GM23338 (cell line): Measurements from ENCODE around the gene DMWD. TPM values are rescaled to one million over a fixed set of nuclear protein-coding genes. Genes with fewer than 3 reads are reported as not detected.

Experiments
- ATAC-seq: fragments of 200-7000 bp; cut with Tn5 transposase; 3 replicates; pipeline ENCODE4 v1.9.1; 2020
- DNase-seq: peaks from one replicate; pipeline ENCODE4 v3.0.0-alpha.2; 2015; ENCODE audit warnings: low spot score
- H2AFZ ChIP-seq: fragments of 200-600 bp; sonication (generic); 2 replicates; pipeline ENCODE4 v1.8.0; 2016; ENCODE audit warnings: antibody characterized with exemption, mild to moderate bottlenecking, moderate library complexity
- H3F3A ChIP-seq: fragments of 200-600 bp; sonication (generic); replicated peaks from 2 replicates; pipeline ENCODE4 v1.8.0; 2017; ENCODE audit warnings: antibody characterized with exemption, mixed run types, low read depth
- H3K27ac ChIP-seq: fragments of 200-600 bp; sonication (generic); 2 replicates; pipeline ENCODE4 v1.6.1; 2016; ENCODE audit warnings: low read depth
- H3K27me3 ChIP-seq: fragments of 200-600 bp; sonication (generic); 2 replicates; pipeline ENCODE4 v1.8.0; 2016; ENCODE audit warnings: mild to moderate bottlenecking, mixed run types, moderate library complexity; ENCODE audit not compliant: insufficient read depth
- H3K36me3 ChIP-seq: fragments of 200-600 bp; sonication (generic); 2 replicates; pipeline ENCODE4 v1.8.0; 2016; ENCODE audit warnings: mild to moderate bottlenecking; ENCODE audit not compliant: insufficient read depth
- H3K4me1 ChIP-seq: fragments of 200-600 bp; sonication (generic); 2 replicates; pipeline ENCODE4 v1.8.0; 2016; ENCODE audit warnings: mild to moderate bottlenecking, moderate library complexity; ENCODE audit not compliant: insufficient read depth
- H3K4me2 ChIP-seq: fragments of 200-600 bp; sonication (generic); 2 replicates; pipeline ENCODE4 v1.7.1; 2017; ENCODE audit warnings: mixed run types
- H3K4me3 ChIP-seq: fragments of 200-600 bp; sonication (generic); 2 replicates; pipeline ENCODE4 v1.6.1; 2016; ENCODE audit warnings: mixed run types
- H3K79me2 ChIP-seq: fragments of 200-600 bp; sonication (generic); replicated peaks from 2 replicates; pipeline ENCODE4 v1.8.0; 2017; ENCODE audit warnings: mild to moderate bottlenecking; ENCODE audit not compliant: insufficient read depth
- H3K9me2 ChIP-seq: fragments of 200-600 bp; sonication (generic); 2 replicates; pipeline ENCODE4 v1.8.0; 2017; ENCODE audit not compliant: insufficient read depth
- H4K20me1 ChIP-seq: fragments of 200-600 bp; sonication (generic); replicated peaks from 2 replicates; pipeline ENCODE4 v1.8.0; 2017; ENCODE audit warnings: mild to moderate bottlenecking; ENCODE audit not compliant: insufficient read depth
- H3K27ac Mint-ChIP-seq: 2 replicates; pipeline ENCODE4 v1.8.0; 2020; ENCODE audit warnings: inconsistent platforms, mild to moderate bottlenecking, moderate library complexity, mixed read lengths
- H3K27me3 Mint-ChIP-seq: 3 replicates; pipeline ENCODE4 v1.8.0; 2022; ENCODE audit warnings: low read depth, mild to moderate bottlenecking, moderate library complexity, mixed read lengths, inconsistent platforms; ENCODE audit not compliant: insufficient read depth, poor library complexity
- H3K36me3 Mint-ChIP-seq: 3 replicates; pipeline ENCODE4 v1.8.0; 2021; ENCODE audit warnings: low read depth, mild to moderate bottlenecking, inconsistent platforms, moderate library complexity, mixed read lengths
- H3K4me1 Mint-ChIP-seq: 3 replicates; pipeline ENCODE4 v1.8.0; 2020; ENCODE audit warnings: mild to moderate bottlenecking, inconsistent platforms, mixed read lengths
- H3K4me3 Mint-ChIP-seq: 3 replicates; pipeline ENCODE4 v1.8.0; 2021; ENCODE audit warnings: moderate library complexity, mild to moderate bottlenecking, inconsistent platforms, mixed read lengths
- H3K9me3 Mint-ChIP-seq: 3 replicates; pipeline ENCODE4 v1.8.0; 2020; ENCODE audit warnings: moderate library complexity, mild to moderate bottlenecking, inconsistent platforms, mixed read lengths
- JUNB ChIP-seq: IDR thresholded peaks from one replicate; pipeline ENCODE4 v1.6.1; 2016; ENCODE audit warnings: antibody characterized with exemption; ENCODE audit not compliant: unreplicated experiment
- NANOG ChIP-seq: IDR thresholded peaks from 2 replicates; pipeline ENCODE4 v1.6.1; 2016; ENCODE audit warnings: antibody characterized with exemption, borderline replicate concordance
- STAT1 ChIP-seq: IDR thresholded peaks from one replicate; pipeline ENCODE4 v1.6.1; 2016; ENCODE audit warnings: antibody characterized with exemption; ENCODE audit not compliant: unreplicated experiment
- ZNF114 ChIP-seq: fragments of 250-450 bp; sonication (Bioruptor Pico); IDR thresholded peaks from 2 replicates; pipeline ENCODE4 v1.5.0; 2020; ENCODE audit warnings: mild to moderate bottlenecking, moderate library complexity
- ZNF331 ChIP-seq: fragments of 250-450 bp; sonication (Bioruptor Pico); IDR thresholded peaks from 2 replicates; pipeline ENCODE4 v1.5.0; 2020; ENCODE audit warnings: low read depth, mild to moderate bottlenecking, moderate library complexity
- polyA plus RNA-seq: library from polyadenylated mRNA; unstranded; fragments of >200 nt; fragmentation: Nextera tagmentation; extraction: Ambion mirVana; gene quantifications from 2 replicates; pipeline ENCODE4 v1.2.1, GENCODE V29; 2016
- total RNA-seq: library from RNA; depleted of rRNA; stranded (reverse); fragments of >200 nt; shearing (Covaris generic); gene quantifications from 2 replicates; pipeline ENCODE4 v1.2.3, GENCODE V29; 2014
- TF ChIP-seq, protein P1 (sequence below): IDR thresholded peaks from 2 replicates; pipeline ENCODE4 v1.6.1; 2016; ENCODE audit warnings: antibody characterized with exemption
- TF ChIP-seq, protein P2 (sequence below), 2 experiments: fragments of 200-600 bp in 1 of 2; sonication (generic) in 1 of 2; conservative IDR thresholded peaks; 2 replicates each; pipeline versions ENCODE4 v1.5.1 to v1.6.1; 2016 to 2017; ENCODE audit warnings: antibody characterized with exemption in 2 of 2, low read depth in 2 of 2, mild to moderate bottlenecking in 2 of 2, moderate library complexity in 1 of 2

The DMWD gene
- total and polyA plus RNA-seq, 2 experiments from 2014 or later = 12.1 to 45.6 TPM

DNA sequence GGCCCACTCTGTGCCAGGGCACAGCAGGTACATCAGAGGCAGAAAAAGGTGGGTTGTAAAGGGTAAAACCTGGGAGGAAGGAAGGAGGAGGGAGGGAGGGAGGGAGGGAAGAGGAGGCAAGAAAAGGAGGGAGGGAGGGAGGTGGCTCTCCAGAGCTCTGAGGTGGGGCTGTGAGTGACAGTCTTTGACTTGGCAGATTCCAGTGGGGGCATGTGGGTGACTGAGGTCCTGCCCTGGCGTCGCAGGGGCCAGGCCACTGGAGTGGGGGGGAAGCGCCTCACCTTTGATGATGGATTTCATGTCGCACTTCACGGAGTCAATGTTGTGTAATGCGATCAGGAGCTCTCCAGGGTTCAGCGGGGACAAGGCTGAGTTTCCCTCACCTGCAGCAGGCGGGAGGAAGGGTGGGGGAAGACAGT lies 28.5 kb upstream of the DMWD start (continued):
- TF ChIP-seq, protein P1, sequence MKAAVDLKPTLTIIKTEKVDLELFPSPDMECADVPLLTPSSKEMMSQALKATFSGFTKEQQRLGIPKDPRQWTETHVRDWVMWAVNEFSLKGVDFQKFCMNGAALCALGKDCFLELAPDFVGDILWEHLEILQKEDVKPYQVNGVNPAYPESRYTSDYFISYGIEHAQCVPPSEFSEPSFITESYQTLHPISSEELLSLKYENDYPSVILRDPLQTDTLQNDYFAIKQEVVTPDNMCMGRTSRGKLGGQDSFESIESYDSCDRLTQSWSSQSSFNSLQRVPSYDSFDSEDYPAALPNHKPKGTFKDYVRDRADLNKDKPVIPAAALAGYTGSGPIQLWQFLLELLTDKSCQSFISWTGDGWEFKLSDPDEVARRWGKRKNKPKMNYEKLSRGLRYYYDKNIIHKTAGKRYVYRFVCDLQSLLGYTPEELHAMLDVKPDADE = no peak
- no peak for TF ChIP-seq ZNF114 (CRISPR knock-in tag)
- no peak for TF ChIP-seq ZNF331 (CRISPR knock-in tag)
- TF ChIP-seq, protein P2, sequence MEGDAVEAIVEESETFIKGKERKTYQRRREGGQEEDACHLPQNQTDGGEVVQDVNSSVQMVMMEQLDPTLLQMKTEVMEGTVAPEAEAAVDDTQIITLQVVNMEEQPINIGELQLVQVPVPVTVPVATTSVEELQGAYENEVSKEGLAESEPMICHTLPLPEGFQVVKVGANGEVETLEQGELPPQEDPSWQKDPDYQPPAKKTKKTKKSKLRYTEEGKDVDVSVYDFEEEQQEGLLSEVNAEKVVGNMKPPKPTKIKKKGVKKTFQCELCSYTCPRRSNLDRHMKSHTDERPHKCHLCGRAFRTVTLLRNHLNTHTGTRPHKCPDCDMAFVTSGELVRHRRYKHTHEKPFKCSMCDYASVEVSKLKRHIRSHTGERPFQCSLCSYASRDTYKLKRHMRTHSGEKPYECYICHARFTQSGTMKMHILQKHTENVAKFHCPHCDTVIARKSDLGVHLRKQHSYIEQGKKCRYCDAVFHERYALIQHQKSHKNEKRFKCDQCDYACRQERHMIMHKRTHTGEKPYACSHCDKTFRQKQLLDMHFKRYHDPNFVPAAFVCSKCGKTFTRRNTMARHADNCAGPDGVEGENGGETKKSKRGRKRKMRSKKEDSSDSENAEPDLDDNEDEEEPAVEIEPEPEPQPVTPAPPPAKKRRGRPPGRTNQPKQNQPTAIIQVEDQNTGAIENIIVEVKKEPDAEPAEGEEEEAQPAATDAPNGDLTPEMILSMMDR (conservative IDR thresholded peaks at IDR 0.05; ENCODE audit: low read depth in 2 of 2) = no peak

DNA sequence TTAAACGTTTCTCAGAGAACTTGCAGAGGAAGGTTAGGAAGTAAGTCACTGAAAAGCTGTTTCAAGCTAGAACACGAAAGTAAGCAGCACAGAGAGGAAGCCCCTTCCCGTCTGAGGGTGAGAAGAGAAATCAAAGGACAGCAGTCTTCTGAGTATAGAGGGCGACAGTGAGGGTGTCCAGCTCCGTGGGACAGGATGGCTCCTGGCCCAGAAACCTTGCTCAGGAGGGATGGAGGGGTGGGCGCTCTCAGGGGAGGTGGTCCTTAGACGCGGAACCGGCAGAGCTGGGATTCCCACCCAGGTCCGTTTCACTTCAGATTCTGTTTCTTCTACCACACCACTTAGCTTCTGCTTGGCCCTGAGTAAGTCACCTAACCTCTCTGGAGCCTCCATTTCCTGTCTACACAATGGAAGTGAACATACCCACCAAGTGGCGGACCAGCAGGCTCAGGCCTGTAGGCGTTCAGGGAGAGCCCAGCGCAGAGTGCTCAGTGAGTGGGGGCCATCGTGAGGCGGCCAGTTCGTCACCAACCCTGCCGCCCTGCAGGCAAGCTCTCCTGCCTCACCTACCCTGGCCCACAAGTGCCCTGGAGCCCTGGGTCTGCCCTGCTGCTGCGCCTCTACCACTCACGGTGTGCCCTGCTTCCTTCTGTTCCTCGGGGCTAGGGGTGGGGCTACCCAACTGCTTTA lies 27.9 kb upstream of the DMWD start:
- Histone ChIP-seq H3K79me2 (no peaks in the 10 kb centered on the region), H3K4me3 (no peak overlapping the region), H3K36me3 (no peaks in the 10 kb centered on the region; the same call in 1 of the 2 replicates), H2AFZ (no peak overlapping the region), H3K4me2 (no peak overlapping the region), H4K20me1 (no peaks in the 10 kb centered on the region; the same call in 1 of the 2 replicates), H3K27ac (no peak overlapping the region), H3K9me2 (no peaks in the 10 kb centered on the region), H3F3A (peaks cover 30% of the 10 kb centered on the region; the same call in 1 of the 2 replicates), H3K27me3 (no peaks in the 10 kb centered on the region), H3K4me1 (peaks cover 27% of the 10 kb centered on the region)
- DNase-seq (no peak), ATAC-seq (no peak)
- Mint-ChIP-seq H3K27ac (no peak overlapping the region), H3K4me1 (peaks cover 36% of the 10 kb centered on the region), H3K9me3 (no peaks in the 10 kb centered on the region), H3K4me3 (no peak overlapping the region), H3K36me3 (peaks cover 47% of the 10 kb centered on the region), H3K27me3 (peaks cover 24% of the 10 kb centered on the region)
- no peak for TF ChIP-seq NANOG
- TF ChIP-seq, protein P2 (conservative IDR thresholded peaks at IDR 0.05; ENCODE audit: low read depth in 2 of 2) = peak; percentile 19 to 31; a peak in 2 of 4 replicates

DNA sequence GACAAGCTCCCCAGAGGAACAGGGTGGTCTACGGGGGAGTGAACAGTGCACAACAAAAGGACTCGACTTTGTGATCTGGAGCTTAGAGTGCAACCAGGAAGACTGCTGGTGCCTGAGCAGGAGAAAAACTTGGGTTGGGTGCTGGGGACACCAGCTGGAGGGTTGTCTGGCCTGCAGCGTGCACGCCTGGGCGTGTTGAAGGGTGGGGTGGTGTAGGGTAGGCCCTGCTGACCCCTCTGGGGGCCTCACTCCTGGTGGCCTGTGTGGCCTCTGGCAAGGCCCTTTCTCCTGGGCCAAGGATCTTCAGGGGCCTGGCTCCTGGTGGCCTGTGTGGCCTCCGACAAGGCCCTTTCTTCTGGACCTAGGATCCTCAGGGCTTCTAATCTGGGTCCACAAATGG lies 27.1 kb upstream of the DMWD start:
- no peak overlapping the region for H2AFZ ChIP-seq
- Mint-ChIP-seq H3K27ac (no peak overlapping the region), H3K9me3 (no peaks in the 10 kb centered on the region), H3K36me3 (peaks cover 45% of the 10 kb centered on the region), H3K4me1 (peaks cover 36% of the 10 kb centered on the region), H3K27me3 (peaks cover 20% of the 10 kb centered on the region), H3K4me3 (no peak overlapping the region)
- H3K4me3 ChIP-seq = no peak overlapping the region
- no peak overlapping the region for H3K4me2 ChIP-seq
- ATAC-seq = no peak
- TF ChIP-seq STAT1 (no peak), ZNF114 (CRISPR knock-in tag) (no peak), JUNB (no peak)
- no peaks in the 10 kb centered on the region; the same call in 1 of the 2 replicates for H4K20me1 ChIP-seq
- H3K36me3 ChIP-seq = no peaks in the 10 kb centered on the region; the same call in 1 of the 2 replicates
- no peak overlapping the region; the same call in 1 of the 2 replicates for H3K27ac ChIP-seq
- H3K79me2 ChIP-seq = no peaks in the 10 kb centered on the region
- peaks cover 35% of the 10 kb centered on the region; the same call in 1 of the 2 replicates for H3F3A ChIP-seq
- peaks cover 28% of the 10 kb centered on the region for H3K4me1 ChIP-seq
- no peaks in the 10 kb centered on the region for H3K9me2 ChIP-seq
- H3K27me3 ChIP-seq = no peaks in the 10 kb centered on the region
- DNase-seq = no peak
